Measurements from ENCODE around the gene ROBO3. TPM values are rescaled to one million over a fixed set of nuclear protein-coding genes. Genes with fewer than 3 reads are reported as not detected.

ROBO3 gene
- total RNA-seq, 1 experiment from 2014 or later = 6.2 TPM

- intact Hi-C loops (cut with micrococcal nuclease; ENCODE audit: unreplicated experiment) = no loop called here
- no peak overlapping the region for H3K4me3 Mint-ChIP-seq (ENCODE audit: unreplicated experiment)
- H3K27ac Mint-ChIP-seq (ENCODE audit: unreplicated experiment) = no peak overlapping the region
- TF ChIP-seq CTCF (IDR thresholded peaks at IDR 0.05; ENCODE audit: insufficient read depth in 1 of 2, low read depth in 1 of 2, low read length in 1 of 2, severe bottlenecking in 1 of 2, unreplicated experiment in 1 of 2) = no peak
- Histone ChIP-seq H3K27me3 (replicated peaks; ENCODE audit: control insufficient read depth, insufficient read depth, low read length) (peaks cover 35% of the 10 kb centered on the region), H3K36me3 (ENCODE audit: control insufficient read depth, insufficient read depth, low read length) (no peaks in the 10 kb centered on the region), H3K4me1 (peaks cover 3% of the 10 kb centered on the region; the same call in 1 of the 2 replicates), H3K9me3 (no peaks in the 10 kb centered on the region), H3K4me3 (ENCODE audit: low read depth, low read length) (no peak overlapping the region)
- H3K36me3 Mint-ChIP-seq (ENCODE audit: insufficient read depth, unreplicated experiment) = no peaks in the 10 kb centered on the region
- H3K27me3 Mint-ChIP-seq (ENCODE audit: insufficient read depth, unreplicated experiment) = peaks cover 53% of the 10 kb centered on the region
- BruUV-seq (replicated peaks) = no TSS peak
- POLR2A ChIA-PET = no interaction called here
- CTCF ChIA-PET = interaction anchor here (0.9 to 1.2 kb wide), 2 partner anchors 24 to 173 kb away, joined by 3 read pairs; no protein-coding TSS in a partner anchor
- no peaks in the 10 kb centered on the region for H3K9me3 Mint-ChIP-seq (ENCODE audit: unreplicated experiment)
- no peaks in the 10 kb centered on the region for H3K4me1 Mint-ChIP-seq (ENCODE audit: low read depth, unreplicated experiment)
- no peak for DNase-seq
Measured at GRCh38 chr11:124841840-124842239, 23.4 kb upstream of the ROBO3 start.

- intact Hi-C loops (cut with micrococcal nuclease; ENCODE audit: unreplicated experiment) = no loop called here
- Mint-ChIP-seq H3K27me3 (ENCODE audit: insufficient read depth, unreplicated experiment) (peaks cover 58% of the 10 kb centered on the region), H3K27ac (ENCODE audit: unreplicated experiment) (no peak overlapping the region), H3K36me3 (ENCODE audit: insufficient read depth, unreplicated experiment) (no peaks in the 10 kb centered on the region), H3K4me1 (ENCODE audit: low read depth, unreplicated experiment) (no peaks in the 10 kb centered on the region), H3K9me3 (ENCODE audit: unreplicated experiment) (no peaks in the 10 kb centered on the region), H3K4me3 (ENCODE audit: unreplicated experiment) (peak overlapping the region; percentile 35)
- BruUV-seq (replicated peaks) = no TSS peak
- DNase-seq = no peak
- ChIA-PET POLR2A (no interaction called here), CTCF (interaction anchor here (0.9 to 1.2 kb wide), 2 partner anchors 24 to 173 kb away, joined by 3 read pairs; no protein-coding TSS in a partner anchor)
- peaks cover 35% of the 10 kb centered on the region for H3K27me3 ChIP-seq (replicated peaks; ENCODE audit: control insufficient read depth, insufficient read depth, low read length)
- peaks cover under 1% of the 10 kb centered on the region; the same call in 1 of the 2 replicates for H3K4me1 ChIP-seq
- H3K9me3 ChIP-seq = no peaks in the 10 kb centered on the region
- H3K36me3 ChIP-seq (ENCODE audit: control insufficient read depth, insufficient read depth, low read length) = no peaks in the 10 kb centered on the region
- no peak for TF ChIP-seq CTCF (IDR thresholded peaks at IDR 0.05; ENCODE audit: insufficient read depth in 1 of 2, low read depth in 1 of 2, low read length in 1 of 2, severe bottlenecking in 1 of 2, unreplicated experiment in 1 of 2)
- H3K4me3 ChIP-seq (ENCODE audit: low read depth, low read length) = no peak overlapping the region
Measured at GRCh38 chr11:124842305-124842704, 22.9 kb upstream of the ROBO3 start.

GRCh38 chr11:124843616-124843910 is 21.7 kb upstream of the ROBO3 start:
- H3K27me3 ChIP-seq (replicated peaks; ENCODE audit: control insufficient read depth, insufficient read depth, low read length) = peaks cover 32% of the 10 kb centered on the region
- Mint-ChIP-seq H3K4me1 (ENCODE audit: low read depth, unreplicated experiment) (no peaks in the 10 kb centered on the region), H3K4me3 (ENCODE audit: unreplicated experiment) (no peak overlapping the region), H3K27me3 (ENCODE audit: insufficient read depth, unreplicated experiment) (peaks cover 62% of the 10 kb centered on the region), H3K9me3 (ENCODE audit: unreplicated experiment) (no peaks in the 10 kb centered on the region), H3K36me3 (ENCODE audit: insufficient read depth, unreplicated experiment) (no peaks in the 10 kb centered on the region), H3K27ac (ENCODE audit: unreplicated experiment) (no peak overlapping the region)
- ChIA-PET CTCF (no interaction called here), POLR2A (no interaction called here)
- H3K4me1 ChIP-seq = no peaks in the 10 kb centered on the region
- TF ChIP-seq CTCF (IDR thresholded peaks at IDR 0.05; ENCODE audit: insufficient read depth in 1 of 2, low read depth in 1 of 2, low read length in 1 of 2, severe bottlenecking in 1 of 2, unreplicated experiment in 1 of 2) = no peak
- no peaks in the 10 kb centered on the region for H3K36me3 ChIP-seq (ENCODE audit: control insufficient read depth, insufficient read depth, low read length)
- DNase-seq = no peak
- H3K4me3 ChIP-seq (ENCODE audit: low read depth, low read length) = no peak overlapping the region
- intact Hi-C loops (cut with micrococcal nuclease; ENCODE audit: unreplicated experiment) = no loop called here
- no peaks in the 10 kb centered on the region for H3K9me3 ChIP-seq
- no TSS peak for BruUV-seq (replicated peaks)
